ENCODE results near the gene BOD1L1. TPM values are rescaled to one million over a fixed set of nuclear protein-coding genes. Genes with fewer than 3 reads are reported as not detected.

The BOD1L1 gene
- total RNA-seq, 4 donors from 2014 or later = 33.7 to 72.2 (median 60.8) TPM

GRCh38 chr4:13558881-13559280 lies 68.6 kb downstream of the BOD1L1 start:
- in situ Hi-C loops (cut with MboI; ENCODE audit: low pct_ligation_motif_present in 1 of 4, low pct_unique_long_range_greater_than_20kb in 1 of 4, low sequenced_read_pairs in 3 of 4) (loop anchor here in 3 of 4 donors (10.0 to 25.0 kb wide), 2 partner anchors 822 to 824 kb away; no protein-coding TSS in a partner anchor), intact Hi-C loops (cut with DNase I; ENCODE audit: low total_unique reads) (no loop called here)
- Histone ChIP-seq H3K36me3 (no peaks in the 10 kb centered on the region), H3K4me1 (no peaks in the 10 kb centered on the region), H3K4me3 (no peak overlapping the region), H3K27me3 (peaks cover 4% of the 10 kb centered on the region), H3K9me3 (no peaks in the 10 kb centered on the region), H3K27ac (no peak overlapping the region)
- 67% methylated on average over 1 of the region's 1 CpG; no CpG with 5 or more reads in 1 of the 2 donors for WGBS, 2 donors (ENCODE audit: low coverage in 1 of 2)
- DNase-seq = no peak
- TF ChIP-seq CTCF (IDR thresholded peaks at IDR 0.05) = no peak
- TF ChIP-seq POLR2AphosphoS5 (IDR thresholded peaks at IDR 0.05) = no peak
- no peak for TF ChIP-seq POLR2A (IDR thresholded peaks at IDR 0.05)
- no peak for TF ChIP-seq EP300 (IDR thresholded peaks at IDR 0.05; ENCODE audit: low read depth)

GRCh38 chr4:13555325-13555724 lies 72.2 kb downstream of the BOD1L1 start:
- no peaks in the 10 kb centered on the region for H3K4me1 ChIP-seq
- no peak for TF ChIP-seq CTCF (IDR thresholded peaks at IDR 0.05)
- TF ChIP-seq POLR2AphosphoS5 (IDR thresholded peaks at IDR 0.05) = no peak
- no peak for TF ChIP-seq EP300 (IDR thresholded peaks at IDR 0.05; ENCODE audit: low read depth)
- TF ChIP-seq POLR2A (IDR thresholded peaks at IDR 0.05) = no peak
- in situ Hi-C loops (cut with MboI; ENCODE audit: low pct_ligation_motif_present in 1 of 4, low pct_unique_long_range_greater_than_20kb in 1 of 4, low sequenced_read_pairs in 3 of 4) = loop anchor here in 3 of 4 donors (10.0 to 25.0 kb wide), 2 partner anchors 818 to 821 kb away; no protein-coding TSS in a partner anchor
- H3K9me3 ChIP-seq = no peaks in the 10 kb centered on the region
- WGBS, 2 donors (ENCODE audit: low coverage in 1 of 2) = 69 to 82% methylated on average over 2 of the region's 2 CpGs
- no peak overlapping the region for H3K4me3 ChIP-seq
- no peak overlapping the region for H3K27ac ChIP-seq
- intact Hi-C loops (cut with DNase I; ENCODE audit: low total_unique reads) = no loop called here
- H3K27me3 ChIP-seq = peaks cover 23% of the 10 kb centered on the region
- DNase-seq = no peak
- H3K36me3 ChIP-seq = no peaks in the 10 kb centered on the region

- Histone ChIP-seq H3K9me3 (no peaks in the 10 kb centered on the region), H3K27me3 (peaks cover 46% of the 10 kb centered on the region), H3K27ac (no peak overlapping the region), H3K36me3 (no peaks in the 10 kb centered on the region), H3K4me3 (no peak overlapping the region), H3K4me1 (peaks cover 0 to 13% (median 8%) of the 10 kb centered on the region in 4 donors)
- in situ Hi-C loops (cut with MboI; ENCODE audit: low pct_ligation_motif_present in 1 of 4, low pct_unique_long_range_greater_than_20kb in 1 of 4, low sequenced_read_pairs in 3 of 4) (loop anchor here in 3 of 4 donors (10.0 to 25.0 kb wide), 2 partner anchors 816 to 818 kb away; no protein-coding TSS in a partner anchor), intact Hi-C loops (cut with DNase I; ENCODE audit: low total_unique reads) (loop anchor here (5.0 kb wide), 1 partner anchor 821 kb away; no protein-coding TSS in a partner anchor)
- WGBS, 2 donors (ENCODE audit: low coverage in 1 of 2) = 67 to 80% methylated on average over 1 of the region's 1 CpG
- TF ChIP-seq POLR2AphosphoS5 (IDR thresholded peaks at IDR 0.05) (no peak), CTCF (IDR thresholded peaks at IDR 0.05) (no peak), POLR2A (IDR thresholded peaks at IDR 0.05) (no peak), EP300 (IDR thresholded peaks at IDR 0.05; ENCODE audit: low read depth) (no peak)
- no peak for DNase-seq
These were observed 74.4 kb downstream of the BOD1L1 start for GRCh38 chr4:13553081-13553480.

- 11 to 40% methylated on average over 1 to 21 of the region's 21 CpGs for WGBS, 2 donors (ENCODE audit: low coverage in 1 of 2)
- Histone ChIP-seq H3K36me3 (no peaks in the 10 kb centered on the region), H3K4me1 (peaks cover 0 to 45% (median 28%) of the 10 kb centered on the region in 4 donors), H3K27ac (peak overlapping the region in 1 of 4 donors; percentile 33), H3K27me3 (peaks cover 82% of the 10 kb centered on the region), H3K4me3 (peak overlapping the region in 3 of 4 donors; percentile 13 to 33 (median 28)), H3K9me3 (no peaks in the 10 kb centered on the region)
- TF ChIP-seq POLR2A (IDR thresholded peaks at IDR 0.05) (no peak), POLR2AphosphoS5 (IDR thresholded peaks at IDR 0.05) (no peak), CTCF (IDR thresholded peaks at IDR 0.05) (peak; percentile 89 to 93 (median 90)), EP300 (IDR thresholded peaks at IDR 0.05; ENCODE audit: low read depth) (no peak)
- in situ Hi-C loops (cut with MboI; ENCODE audit: low pct_ligation_motif_present in 1 of 4, low pct_unique_long_range_greater_than_20kb in 1 of 4, low sequenced_read_pairs in 3 of 4) (loop anchor here in 2 of 4 donors (10.0 kb wide), 2 partner anchors 694 to 814 kb away; no protein-coding TSS in a partner anchor), intact Hi-C loops (cut with DNase I; ENCODE audit: low total_unique reads) (loop anchor here (2.0 to 10.0 kb wide), 4 partner anchors 154 to 697 kb away; no protein-coding TSS in a partner anchor)
- DNase-seq = peak; percentile 86
These were observed 78.5 kb downstream of the BOD1L1 start for GRCh38 chr4:13548984-13549546.

All from transverse colon (tissue), 4 donors.